NCI-H748 (cell line): ENCODE data around the gene DNAL1.
"Not testable (repeated sequence)": the region's sequence is repeated elsewhere in the genome, so short reads cannot be mapped to it uniquely, and the experiment has no call there.

Experiments
- DNase-seq: peaks from one replicate; lab custom pipeline; 2025; ENCODE audit not compliant: unreplicated experiment; lab: John Stamatoyannopoulos, UW

Gene DNAL1

GRCh38 chr14:73644531-73645247 is at the start of gene DNAL1:
DNAL1 (plus strand) TSS chr14:73644986; CDS start chr14:73645040, 54 bp downstream.
- peak; percentile 95 for DNase-seq

DNA sequence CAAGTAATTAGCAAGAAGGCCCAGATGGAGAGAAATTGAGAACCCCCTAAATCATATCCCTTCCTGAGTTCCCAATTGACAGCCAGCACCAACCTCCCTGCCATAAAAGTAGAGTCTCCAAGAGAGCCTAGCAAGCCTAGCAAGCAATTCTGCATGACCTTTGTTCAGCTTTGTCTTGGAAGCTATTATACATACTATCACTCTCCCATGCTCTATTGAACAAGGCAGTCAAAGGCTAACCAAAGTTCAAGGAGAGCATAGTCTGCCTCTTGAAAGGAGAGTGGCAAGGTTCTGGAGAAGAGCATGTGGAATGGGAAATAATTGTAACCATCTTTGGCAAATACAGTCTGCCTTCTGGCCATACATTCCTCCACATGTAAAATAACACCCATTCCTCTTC is 45.3 kb upstream of the DNAL1 start:
- no peak for DNase-seq

DNA sequence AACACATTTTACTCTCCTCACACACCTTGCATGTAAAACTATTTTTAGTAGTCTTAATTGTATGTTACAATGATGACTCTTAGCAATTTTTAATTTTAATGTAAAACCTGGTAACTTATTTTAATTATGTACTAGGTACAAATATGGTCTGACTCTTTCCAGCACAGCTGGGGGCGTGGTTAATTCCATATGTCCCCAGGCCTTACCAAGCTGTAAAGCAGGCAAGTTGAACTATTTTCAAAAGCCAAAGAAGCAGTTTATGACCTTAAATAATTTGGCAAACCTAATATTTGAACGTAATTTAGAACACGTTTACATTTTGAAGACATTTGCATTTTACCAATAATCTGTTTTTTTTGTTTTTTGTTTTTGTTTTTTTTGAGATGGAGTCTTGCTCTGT is 41.8 kb upstream of the DNAL1 start:
- DNase-seq, result no peak

- DNase-seq, result no peak
These were observed 38.5 kb upstream of the DNAL1 start for GRCh38 chr14:73606271-73606670.

DNA sequence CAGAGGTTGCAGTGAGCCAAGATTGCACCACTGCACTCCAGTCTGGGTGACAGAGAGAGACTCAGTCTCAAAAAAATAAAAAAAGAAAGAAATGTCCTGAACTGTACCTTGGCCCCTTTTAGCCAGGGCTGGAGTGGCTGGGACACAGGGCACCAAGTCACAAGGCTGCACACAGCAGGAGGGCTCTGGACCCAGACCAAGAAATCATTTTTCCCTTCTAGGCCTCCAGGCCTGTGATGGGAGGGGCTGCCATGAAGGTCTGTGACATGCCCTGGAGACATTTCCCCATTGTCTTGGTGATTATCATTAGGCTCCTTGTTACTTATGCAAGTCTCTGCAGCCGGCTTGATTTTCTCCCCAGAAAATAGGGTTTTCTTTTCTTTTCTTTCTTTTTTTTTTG is 37.5 kb upstream of the DNAL1 start:
- DNase-seq, result no peak

DNA sequence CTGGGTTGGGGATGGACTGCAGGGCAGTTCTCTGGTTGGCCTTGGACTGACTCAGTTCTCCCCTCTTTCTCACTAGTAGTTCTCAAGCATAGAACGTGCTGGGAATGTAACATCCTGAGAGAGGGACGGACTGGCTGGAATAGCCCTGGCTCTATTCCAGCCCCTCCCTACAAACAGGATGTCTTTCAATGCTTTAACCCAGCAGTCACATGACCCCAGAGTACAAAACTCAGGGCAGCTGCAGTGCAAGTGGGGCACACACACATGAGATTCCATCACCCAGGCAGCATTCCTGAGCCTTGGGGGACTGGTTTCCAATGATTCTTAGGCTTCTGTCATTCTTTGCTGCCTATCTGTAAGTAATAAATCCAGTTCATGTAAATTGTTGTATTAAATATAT is 34.1 kb upstream of the DNAL1 start:
- DNase-seq, result peak; percentile 9

DNA sequence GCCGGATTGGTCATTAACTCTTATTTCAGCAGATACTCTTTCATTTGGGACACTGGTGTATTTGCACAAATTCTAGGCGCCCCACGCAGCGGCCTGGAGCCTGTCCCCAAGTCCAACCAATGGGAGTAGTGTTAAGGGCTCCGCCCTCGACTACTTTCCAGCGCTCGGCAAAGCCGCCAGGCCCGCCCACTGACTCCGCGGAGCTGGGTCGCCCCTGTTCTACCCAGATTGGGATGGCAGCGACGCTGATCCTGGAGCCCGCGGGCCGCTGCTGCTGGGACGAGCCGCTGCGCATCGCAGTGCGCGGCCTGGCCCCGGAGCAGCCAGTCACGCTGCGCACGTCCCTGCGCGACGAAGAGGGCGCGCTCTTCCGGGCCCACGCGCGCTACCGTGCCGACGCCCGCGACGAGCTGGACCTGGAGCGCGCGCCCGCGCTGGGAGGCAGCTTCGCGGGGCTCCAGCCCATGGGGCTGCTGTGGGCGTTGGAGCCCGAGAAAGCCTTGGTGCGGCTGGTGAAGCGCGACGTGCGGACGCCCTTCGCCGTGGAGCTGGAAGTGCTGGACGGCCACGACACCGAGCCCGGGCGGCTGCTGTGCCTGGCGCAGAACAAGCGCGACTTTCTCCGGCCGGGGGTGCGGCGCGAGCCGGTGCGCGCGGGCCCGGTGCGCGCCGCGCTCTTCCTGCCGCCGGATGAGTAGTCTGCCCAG is 32.3 kb upstream of the DNAL1 start, which contains the start of gene ACOT6:
ACOT6 (plus strand) TSS at position 179 of the 707 bp plus-strand sequence; CDS start at position 234, 55 bp downstream.
- DNase-seq, result peak; percentile 82

- peak; percentile 61 for DNase-seq
These were observed 31.8 kb upstream of the DNAL1 start for GRCh38 chr14:73613046-73613383.

GRCh38 chr14:73613419-73613963 is 31.3 kb upstream of the DNAL1 start:
- DNase-seq, result no peak

- DNase-seq, result no peak
These were observed 28.0 kb upstream of the DNAL1 start for GRCh38 chr14:73616831-73617230.

DNA sequence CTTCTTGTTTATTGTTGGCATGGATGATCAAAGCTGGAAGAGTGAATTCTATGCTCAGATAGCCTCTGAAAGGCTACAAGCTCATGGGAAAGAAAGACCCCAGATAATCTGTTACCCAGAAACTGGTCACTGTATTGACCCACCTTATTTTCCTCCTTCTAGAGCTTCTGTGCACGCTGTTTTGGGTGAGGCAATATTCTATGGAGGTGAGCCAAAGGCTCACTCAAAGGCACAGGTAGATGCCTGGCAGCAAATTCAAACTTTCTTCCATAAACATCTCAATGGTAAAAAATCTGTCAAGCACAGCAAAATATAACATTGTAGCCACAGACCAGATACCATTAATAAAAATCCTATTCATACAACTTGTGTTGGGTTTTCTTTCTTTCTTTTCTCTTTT is 25.3 kb upstream of the DNAL1 start:
- DNase-seq, result no peak

GRCh38 chr14:73620268-73620667 is 24.5 kb upstream of the DNAL1 start:
- no peak for DNase-seq

DNA sequence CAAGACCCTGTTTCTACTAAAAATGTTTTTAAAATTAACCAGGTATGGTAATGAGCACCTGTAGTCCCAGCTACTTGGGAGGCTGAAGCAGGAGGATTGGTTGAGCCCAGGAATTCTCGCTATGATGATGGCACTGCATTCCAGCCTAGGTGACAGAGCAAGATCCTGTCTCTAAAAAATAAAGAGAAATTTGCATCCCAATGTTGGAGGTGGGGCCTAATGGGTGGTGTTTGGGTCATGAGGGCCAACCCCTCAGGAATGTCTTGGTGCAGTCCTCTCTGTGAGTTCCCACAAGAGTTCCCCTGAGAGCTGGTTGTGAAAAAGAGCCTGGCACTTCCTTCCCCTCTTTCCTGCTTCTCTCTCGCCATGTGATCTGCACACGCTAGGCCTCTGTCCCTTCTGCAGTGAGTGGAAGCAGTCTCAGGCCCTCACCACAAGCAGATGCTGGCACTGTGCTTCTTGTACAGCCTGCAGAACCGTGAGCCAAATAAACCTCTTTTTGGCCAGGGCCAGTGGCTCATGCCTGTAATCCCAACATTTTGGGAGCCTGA is 21.2 kb upstream of the DNAL1 start:
- no peak for DNase-seq

- no peak for DNase-seq
These were observed 19.1 kb upstream of the DNAL1 start for GRCh38 chr14:73625706-73626105.

GRCh38 chr14:73627151-73627558 is 17.6 kb upstream of the DNAL1 start:
- DNase-seq, result no peak

GRCh38 chr14:73630009-73630780 is 14.6 kb upstream of the DNAL1 start:
- DNase-seq, result no peak

- peak; percentile 58 for DNase-seq
These were observed 11.4 kb upstream of the DNAL1 start for GRCh38 chr14:73633116-73634010.

- DNase-seq, result peak; percentile 76
These were observed 10.6 kb upstream of the DNAL1 start for GRCh38 chr14:73634011-73634833.

DNA sequence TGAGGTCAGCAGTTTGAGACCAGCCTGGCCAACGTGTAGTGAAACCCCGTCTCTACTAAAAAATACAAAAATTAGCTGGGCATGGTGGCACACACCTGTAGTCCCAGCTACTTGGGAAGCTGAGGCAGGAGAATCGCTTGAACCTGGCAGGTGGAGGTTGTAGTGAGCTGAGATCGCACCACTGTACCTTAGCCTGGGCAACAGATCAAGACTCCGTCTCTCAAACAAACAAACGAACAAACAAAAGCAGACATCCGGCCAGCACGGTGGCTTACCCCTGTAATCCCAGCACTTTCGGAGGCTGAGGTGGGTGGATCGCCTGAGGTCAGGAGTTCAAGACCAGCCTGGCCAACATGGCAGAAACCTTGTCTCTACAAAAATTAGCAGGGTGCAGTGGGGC is 8.4 kb upstream of the DNAL1 start:
- not testable (repeated sequence) for DNase-seq
